ENCODE measurements around the gene EPB42. TPM values are rescaled to one million over a fixed set of nuclear protein-coding genes. Genes with fewer than 3 reads are reported as not detected.

Gene EPB42
- polyA plus RNA-seq, 3 donors: 0.08 to 0.13 TPM; not detected in 1

DNA sequence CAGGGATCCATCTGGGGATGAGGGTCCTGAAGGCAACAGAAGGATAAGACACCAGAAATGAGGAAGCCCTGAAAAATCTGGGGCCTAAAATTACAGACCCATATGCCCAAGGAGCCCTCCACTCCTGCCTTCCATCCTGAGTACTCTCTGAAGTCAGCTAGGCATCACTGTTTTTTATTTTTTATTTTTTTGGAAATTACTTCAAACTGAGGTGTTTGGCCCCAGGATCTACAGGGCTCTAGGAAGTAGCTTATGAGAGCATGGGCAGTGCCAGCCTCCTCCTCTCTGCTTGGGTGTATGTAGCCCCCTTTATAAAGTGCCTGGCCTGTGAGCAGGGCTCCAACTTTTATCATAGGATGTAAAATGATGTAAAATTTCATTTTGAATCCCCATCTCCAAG, 7.9 kb downstream of the EPB42 start:
- Histone ChIP-seq H3K27ac (ENCODE audit: low read depth in 1 of 2, low read length in 2 of 2) (no peak overlapping the region), H4K20me1 (ENCODE audit: insufficient read depth, low read length) (no peaks in the 10 kb centered on the region), H3K4me2 (replicated peaks; ENCODE audit: extremely low read depth, low read length, poor library complexity, severe bottlenecking) (no peak overlapping the region), H3K9me3 (replicated peaks in 1 of 2; ENCODE audit: control insufficient read depth in 1 of 2, insufficient read depth in 1 of 2, low read length in 2 of 2) (no peaks in the 10 kb centered on the region), H3K79me2 (ENCODE audit: insufficient read depth, low read length) (no peaks in the 10 kb centered on the region), H3K27me3 (ENCODE audit: control insufficient read depth in 2 of 2, insufficient read depth in 2 of 2, low read length in 2 of 2) (no peaks in the 10 kb centered on the region), H3K9ac (ENCODE audit: insufficient read depth, low read length, poor library complexity, severe bottlenecking) (no peak overlapping the region), H3K4me3 (replicated peaks in 1 of 3; ENCODE audit: low read depth in 2 of 3, low read length in 3 of 3) (no peak overlapping the region), H2AFZ (ENCODE audit: insufficient read depth, low read depth, low read length, poor library complexity, severe bottlenecking) (no peak overlapping the region), H3K36me3 (replicated peaks in 1 of 2; ENCODE audit: control insufficient read depth in 1 of 2, insufficient read depth in 2 of 2, low read length in 2 of 2) (no peaks in the 10 kb centered on the region), H3K4me1 (ENCODE audit: control insufficient read depth in 1 of 2, insufficient read depth in 2 of 2, low read length in 2 of 2) (no peaks in the 10 kb centered on the region)
- H3K9me3 Mint-ChIP-seq: peaks cover 0 to 7% (median 4%) of the 10 kb centered on the region in 7 donors
- TF ChIP-seq, protein P1, sequence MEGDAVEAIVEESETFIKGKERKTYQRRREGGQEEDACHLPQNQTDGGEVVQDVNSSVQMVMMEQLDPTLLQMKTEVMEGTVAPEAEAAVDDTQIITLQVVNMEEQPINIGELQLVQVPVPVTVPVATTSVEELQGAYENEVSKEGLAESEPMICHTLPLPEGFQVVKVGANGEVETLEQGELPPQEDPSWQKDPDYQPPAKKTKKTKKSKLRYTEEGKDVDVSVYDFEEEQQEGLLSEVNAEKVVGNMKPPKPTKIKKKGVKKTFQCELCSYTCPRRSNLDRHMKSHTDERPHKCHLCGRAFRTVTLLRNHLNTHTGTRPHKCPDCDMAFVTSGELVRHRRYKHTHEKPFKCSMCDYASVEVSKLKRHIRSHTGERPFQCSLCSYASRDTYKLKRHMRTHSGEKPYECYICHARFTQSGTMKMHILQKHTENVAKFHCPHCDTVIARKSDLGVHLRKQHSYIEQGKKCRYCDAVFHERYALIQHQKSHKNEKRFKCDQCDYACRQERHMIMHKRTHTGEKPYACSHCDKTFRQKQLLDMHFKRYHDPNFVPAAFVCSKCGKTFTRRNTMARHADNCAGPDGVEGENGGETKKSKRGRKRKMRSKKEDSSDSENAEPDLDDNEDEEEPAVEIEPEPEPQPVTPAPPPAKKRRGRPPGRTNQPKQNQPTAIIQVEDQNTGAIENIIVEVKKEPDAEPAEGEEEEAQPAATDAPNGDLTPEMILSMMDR (IDR thresholded peaks at IDR 0.05): no peak
- H3K27me3 Mint-ChIP-seq (ENCODE audit: low read depth in 3 of 3): peaks cover 11 to 18% (median 12%) of the 10 kb centered on the region in 3 donors
- DNase-seq: no peak
- H3K4me1 Mint-ChIP-seq: peaks cover 5% of the 10 kb centered on the region
- intact Hi-C loops (cut with micrococcal nuclease): no loop called here
- H3K27ac Mint-ChIP-seq: no peak overlapping the region
- no peaks in the 10 kb centered on the region for H3K36me3 Mint-ChIP-seq
- no peak overlapping the region for H3K4me3 Mint-ChIP-seq

DNA sequence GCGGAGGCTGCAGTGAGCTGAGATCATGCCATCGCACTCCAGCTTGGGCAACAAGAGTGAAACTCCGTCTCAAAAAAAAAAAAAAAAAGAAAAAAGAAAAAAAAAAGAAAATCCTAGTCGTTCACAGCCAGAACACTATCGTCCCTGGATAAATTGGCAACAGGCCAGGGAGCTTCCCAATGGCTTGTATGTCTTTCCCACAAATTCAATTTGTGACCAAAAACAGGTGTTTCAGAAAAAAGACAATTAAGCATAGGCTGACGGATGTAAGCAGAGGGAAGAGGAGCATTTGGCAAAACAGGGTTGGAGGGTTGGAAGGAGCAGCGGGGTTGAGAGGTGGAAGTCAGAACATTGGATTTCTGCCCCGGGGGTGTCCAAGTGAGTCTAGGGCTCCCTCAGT, 8.5 kb downstream of the EPB42 start:
- Histone ChIP-seq H3K36me3 (replicated peaks in 1 of 2; ENCODE audit: control insufficient read depth in 1 of 2, insufficient read depth in 2 of 2, low read length in 2 of 2) (no peaks in the 10 kb centered on the region), H3K4me2 (replicated peaks; ENCODE audit: extremely low read depth, low read length, poor library complexity, severe bottlenecking) (no peak overlapping the region), H3K27ac (ENCODE audit: low read depth in 1 of 2, low read length in 2 of 2) (no peak overlapping the region), H3K79me2 (ENCODE audit: insufficient read depth, low read length) (no peaks in the 10 kb centered on the region), H2AFZ (ENCODE audit: insufficient read depth, low read depth, low read length, poor library complexity, severe bottlenecking) (no peak overlapping the region), H3K4me1 (ENCODE audit: control insufficient read depth in 1 of 2, insufficient read depth in 2 of 2, low read length in 2 of 2) (no peaks in the 10 kb centered on the region), H3K9ac (ENCODE audit: insufficient read depth, low read length, poor library complexity, severe bottlenecking) (no peak overlapping the region), H3K9me3 (replicated peaks in 1 of 2; ENCODE audit: control insufficient read depth in 1 of 2, insufficient read depth in 1 of 2, low read length in 2 of 2) (no peaks in the 10 kb centered on the region), H3K27me3 (ENCODE audit: control insufficient read depth in 2 of 2, insufficient read depth in 2 of 2, low read length in 2 of 2) (no peaks in the 10 kb centered on the region), H3K4me3 (replicated peaks in 1 of 3; ENCODE audit: low read depth in 2 of 3, low read length in 3 of 3) (no peak overlapping the region), H4K20me1 (ENCODE audit: insufficient read depth, low read length) (no peaks in the 10 kb centered on the region)
- TF ChIP-seq, protein P1 (IDR thresholded peaks at IDR 0.05): no peak
- H3K4me3 Mint-ChIP-seq: peak overlapping the region in 1 of 2 donors; percentile 1
- H3K9me3 Mint-ChIP-seq: peaks cover 0 to 6% (median 4%) of the 10 kb centered on the region in 7 donors
- no peak overlapping the region for H3K27ac Mint-ChIP-seq
- WGBS (ENCODE audit: insufficient coverage): 100% methylated on average over 2 of the region's 8 CpGs
- intact Hi-C loops (cut with micrococcal nuclease): no loop called here
- DNase-seq: no peak
- H3K36me3 Mint-ChIP-seq: no peaks in the 10 kb centered on the region
- peaks cover 5% of the 10 kb centered on the region for H3K4me1 Mint-ChIP-seq
- peaks cover 11 to 21% (median 12%) of the 10 kb centered on the region in 3 donors for H3K27me3 Mint-ChIP-seq (ENCODE audit: low read depth in 3 of 3)
